AG20443 (cell line): ENCODE data around the gene CRX.
"Not testable (repeated sequence)": the region's sequence is repeated elsewhere in the genome, so short reads cannot be mapped to it uniquely, and the experiment has no call there.

Source experiments
- DNase-seq: peaks from one replicate; pipeline ENCODE4 v3.0.0; 2012; ENCODE audit warnings: low spot score, mixed read lengths

Gene CRX

DNA sequence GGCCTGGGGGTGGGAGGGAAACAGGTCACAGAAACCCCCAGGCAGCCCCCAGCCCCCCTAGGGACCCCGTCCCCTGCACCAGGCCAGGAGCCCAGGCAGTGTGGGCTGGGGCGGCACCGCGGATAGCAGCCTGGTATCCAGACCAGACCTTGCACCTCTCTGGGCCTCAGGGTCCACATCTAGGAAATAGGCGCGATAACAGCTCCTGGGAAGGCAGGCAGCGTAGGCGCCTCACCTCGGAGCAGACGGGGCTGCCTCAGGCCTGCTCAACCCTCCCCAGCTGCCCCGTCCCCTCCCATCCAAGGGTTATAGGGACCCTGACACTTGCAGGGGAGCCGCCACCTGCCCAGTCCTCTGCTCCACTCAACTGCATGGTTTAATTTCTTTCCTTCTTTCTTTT lies 18.1 kb upstream of the CRX start:
- not testable (repeated sequence) for DNase-seq

- not testable (repeated sequence) for DNase-seq
Observed at GRCh38 chr19:47804451-47804850, 17.3 kb upstream of the CRX start, which contains the start of gene TPRX1. TPRX1 (minus strand) TSS chr19:47804551; CDS start chr19:47804539, 12 bp downstream.

GRCh38 chr19:47805313-47805712 lies 16.4 kb upstream of the CRX start:
- DNase-seq = no peak

DNA sequence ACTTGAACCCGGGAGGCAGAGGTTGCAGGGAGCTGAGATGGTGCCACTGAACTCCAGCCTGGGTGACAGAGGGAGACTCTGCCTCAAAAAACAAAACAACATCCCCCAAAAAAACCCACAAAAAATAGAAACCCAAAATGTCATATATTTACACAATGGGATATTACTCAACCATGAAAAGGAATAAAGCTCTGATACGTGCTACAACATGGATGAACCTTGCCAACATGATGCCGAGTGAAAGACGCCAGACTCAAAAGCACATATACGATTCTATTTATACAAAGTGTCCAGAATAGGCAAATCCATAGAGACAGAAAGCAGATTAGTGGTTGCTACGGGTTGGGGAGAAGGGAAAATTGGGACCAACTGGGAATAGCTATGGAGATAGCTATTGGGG lies 15.3 kb upstream of the CRX start:
- DNase-seq = no peak

DNA sequence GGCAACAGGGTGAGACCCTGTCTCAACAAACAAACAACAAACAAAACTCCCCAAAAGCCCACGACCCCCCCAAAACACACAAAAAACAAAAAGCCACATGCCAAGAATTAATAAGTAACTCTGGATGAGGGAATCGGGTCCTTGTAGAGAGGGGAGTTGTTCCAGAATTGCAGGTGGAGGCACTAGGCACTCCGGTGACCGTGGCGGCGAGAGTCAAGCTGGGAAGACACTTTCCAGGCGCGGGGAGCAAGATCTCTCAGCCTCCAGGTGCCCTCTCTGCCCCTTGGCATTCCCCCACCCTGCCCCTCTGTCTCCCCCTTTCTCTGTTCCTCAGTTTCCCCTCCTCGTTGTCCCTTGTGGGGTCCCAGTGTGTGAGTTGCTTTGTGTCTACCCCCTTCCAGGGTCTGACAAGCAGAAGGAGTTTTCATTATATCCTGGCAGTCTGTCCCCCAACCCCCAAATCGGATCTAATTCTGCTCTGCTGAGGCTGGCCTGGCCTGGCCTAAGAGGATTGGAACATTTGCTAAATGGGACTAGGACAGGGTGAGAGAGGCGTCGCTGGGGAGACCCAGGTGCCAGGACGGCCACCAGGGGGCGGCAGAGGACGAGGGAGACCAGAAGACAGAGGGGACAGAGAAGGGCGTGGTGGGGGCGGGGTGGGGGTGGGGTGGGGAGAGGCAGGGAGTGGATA lies 8.3 kb upstream of the CRX start:
- DNase-seq = peak; percentile 84

GRCh38 chr19:47813995-47814328 lies 7.8 kb upstream of the CRX start:
- DNase-seq = no peak

DNA sequence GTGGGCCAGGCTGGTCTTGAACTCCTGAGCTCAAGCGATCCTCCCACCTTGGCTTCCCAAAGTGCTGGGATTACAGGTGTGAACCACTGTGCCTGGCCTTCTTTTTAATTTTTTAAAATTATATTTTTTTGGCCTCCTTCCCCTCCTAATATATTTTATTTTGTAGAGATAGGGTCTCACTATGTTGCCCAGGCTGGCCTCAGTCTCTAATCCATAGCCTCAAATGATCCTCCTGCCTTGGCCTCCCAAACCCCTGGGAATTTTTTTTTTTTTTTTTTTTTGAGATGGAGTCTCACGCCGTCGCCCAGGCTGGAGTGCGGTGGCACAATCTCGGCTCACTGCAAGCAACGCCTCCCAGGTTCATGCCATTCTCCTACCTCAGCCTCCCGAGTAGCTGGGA lies 5.5 kb upstream of the CRX start:
- DNase-seq = not testable (repeated sequence)

- DNase-seq = not testable (repeated sequence)
Observed at GRCh38 chr19:47818221-47818620, 3.5 kb upstream of the CRX start.

DNA sequence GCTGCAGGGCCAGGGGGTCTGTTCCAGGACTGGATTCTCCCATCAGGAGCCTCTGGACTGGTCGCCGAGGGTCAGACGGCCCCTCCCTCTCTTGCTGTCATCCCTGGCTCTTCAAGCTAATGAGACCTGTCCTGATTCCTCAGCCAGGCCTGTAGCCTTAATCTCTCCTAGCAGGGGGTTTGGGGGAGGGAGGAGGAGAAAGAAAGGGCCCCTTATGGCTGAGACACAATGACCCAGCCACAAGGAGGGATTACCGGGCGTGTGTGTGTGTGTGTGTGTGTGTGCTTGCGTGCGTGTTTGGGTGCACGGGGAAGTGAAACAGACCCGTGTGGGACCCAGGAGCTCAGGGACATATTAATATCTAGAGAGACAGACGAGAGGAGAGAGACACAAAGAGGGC lies 1.9 kb upstream of the CRX start:
- DNase-seq = no peak

- no peak for DNase-seq
Observed at GRCh38 chr19:47820410-47820809, 1.3 kb upstream of the CRX start.

DNA sequence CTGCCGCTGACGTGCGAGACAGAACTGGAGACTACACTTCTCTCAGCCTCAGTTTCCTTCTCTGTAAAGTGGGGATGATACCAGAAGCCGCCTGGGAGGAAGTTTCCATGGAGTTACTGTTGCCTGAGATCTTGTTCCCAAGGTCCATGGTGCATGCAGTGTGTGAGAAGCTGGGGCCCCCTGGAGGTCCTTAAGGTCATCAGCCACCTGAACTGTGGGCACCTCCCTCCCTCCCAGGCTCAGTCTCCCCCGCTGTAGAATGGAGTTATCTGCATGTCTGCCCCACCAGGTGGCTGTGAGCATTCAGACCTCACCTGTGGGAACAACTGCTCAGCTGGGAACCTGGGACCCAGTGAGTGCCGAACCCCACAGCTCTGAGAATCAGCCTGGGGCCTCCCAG lies 2.7 kb downstream of the CRX start:
- DNase-seq = no peak

DNA sequence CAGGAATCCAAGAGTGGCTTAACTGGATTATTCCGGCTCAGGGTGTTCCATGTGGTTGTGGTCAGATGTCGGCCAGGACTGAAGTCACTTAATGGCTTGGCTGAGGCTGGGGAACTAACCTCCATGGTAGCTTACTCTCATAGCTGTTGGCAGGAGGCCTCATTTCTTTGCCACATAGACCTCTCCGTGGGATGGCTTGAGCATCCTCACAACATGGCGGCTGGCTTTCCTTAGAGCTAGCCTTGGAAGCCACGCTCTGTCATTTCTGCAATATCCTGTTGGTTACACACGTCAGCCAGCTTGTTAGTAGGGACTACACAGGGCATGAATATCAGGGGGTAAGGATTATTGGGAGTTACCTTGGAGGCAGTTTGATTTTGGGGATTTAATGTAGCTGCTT lies 5.1 kb downstream of the CRX start:
- no peak for DNase-seq

GRCh38 chr19:47832723-47833122 lies 11.0 kb downstream of the CRX start:
- DNase-seq = no peak

- DNase-seq = no peak
Observed at GRCh38 chr19:47836038-47836437, 14.3 kb downstream of the CRX start.

DNA sequence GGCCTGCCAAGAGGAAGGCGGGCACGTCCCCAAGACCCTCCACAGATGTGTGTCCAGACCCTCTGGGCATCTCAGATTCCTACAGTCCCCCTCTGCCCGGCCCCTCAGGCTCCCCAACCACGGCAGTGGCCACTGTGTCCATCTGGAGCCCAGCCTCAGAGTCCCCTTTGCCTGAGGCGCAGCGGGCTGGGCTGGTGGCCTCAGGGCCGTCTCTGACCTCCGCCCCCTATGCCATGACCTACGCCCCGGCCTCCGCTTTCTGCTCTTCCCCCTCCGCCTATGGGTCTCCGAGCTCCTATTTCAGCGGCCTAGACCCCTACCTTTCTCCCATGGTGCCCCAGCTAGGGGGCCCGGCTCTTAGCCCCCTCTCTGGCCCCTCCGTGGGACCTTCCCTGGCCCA lies 17.7 kb downstream of the CRX start:
- DNase-seq = no peak

DNA sequence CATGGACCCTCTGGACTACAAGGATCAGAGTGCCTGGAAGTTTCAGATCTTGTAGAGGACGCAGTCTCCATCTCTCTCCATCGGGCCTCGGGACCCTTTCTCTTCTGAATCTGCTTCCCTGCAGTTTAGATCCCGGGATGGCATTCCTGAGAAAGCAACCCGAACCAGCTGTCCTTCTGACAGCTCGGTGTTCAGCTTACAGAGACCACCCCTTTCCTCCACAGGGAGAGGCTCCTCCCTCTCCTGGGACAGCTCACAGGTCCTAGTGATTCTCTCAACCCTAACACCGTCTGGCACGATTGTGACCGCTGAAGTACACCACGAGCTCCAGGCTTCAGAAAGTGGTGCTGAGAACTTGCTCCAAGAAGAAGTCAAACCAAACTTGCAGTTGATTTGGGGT lies 18.2 kb downstream of the CRX start:
- no peak for DNase-seq

GRCh38 chr19:47842941-47843340 lies 21.2 kb downstream of the CRX start:
- DNase-seq = no peak

- no peak for DNase-seq
Observed at GRCh38 chr19:47848425-47848822, 26.7 kb downstream of the CRX start.

DNA sequence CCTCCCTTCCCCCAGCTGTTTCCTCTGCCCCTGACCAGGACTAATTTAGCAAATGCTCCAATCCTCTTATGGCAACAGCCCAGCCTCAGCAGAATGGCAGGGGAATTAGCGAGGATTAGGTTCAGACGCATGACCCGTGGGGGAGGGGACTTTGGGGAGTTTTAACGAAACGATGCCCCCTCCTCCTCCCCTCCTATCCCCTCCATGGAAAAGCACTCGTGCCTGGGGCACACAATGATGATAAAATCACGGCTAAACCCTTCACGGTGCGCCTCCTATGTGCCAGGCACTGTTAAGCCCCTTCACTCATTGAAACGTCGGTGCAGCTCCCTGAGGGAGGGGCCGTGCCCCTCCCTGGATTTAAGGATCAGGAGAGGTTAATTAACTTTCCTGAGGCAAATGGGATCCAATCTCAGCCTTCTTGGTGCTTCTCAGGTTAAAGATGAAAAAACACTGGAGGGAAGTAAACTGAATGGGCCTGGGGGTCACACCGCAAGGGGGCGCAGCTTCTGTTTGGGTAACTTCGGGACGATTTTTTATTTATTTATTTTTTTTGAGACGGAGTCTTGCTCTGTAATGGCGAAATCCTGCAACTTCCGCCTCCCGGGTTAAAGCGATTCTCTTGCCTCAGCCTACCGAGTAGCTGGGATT lies 27.2 kb downstream of the CRX start:
- DNase-seq = no peak

DNA sequence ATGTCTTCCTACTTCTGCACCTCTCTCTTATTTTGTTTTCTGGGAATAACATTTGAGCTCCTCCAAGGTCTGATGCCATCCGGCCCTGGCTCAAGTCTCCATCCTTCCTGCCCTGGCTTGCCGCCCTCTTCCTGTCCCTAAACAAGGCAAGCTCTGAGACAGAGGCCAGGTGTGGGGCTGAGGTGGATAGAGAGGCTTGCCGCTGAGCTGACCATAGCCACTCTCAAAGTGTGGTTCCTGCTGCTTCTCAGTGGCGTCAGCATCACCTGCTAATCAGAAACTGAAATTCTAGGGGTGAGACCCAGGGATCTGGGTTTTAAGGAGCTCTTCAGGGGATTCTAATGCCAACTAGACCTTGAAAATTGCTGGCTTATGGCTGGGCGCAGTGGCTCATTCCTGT lies 31.3 kb downstream of the CRX start:
- DNase-seq = no peak

GRCh38 chr19:47854459-47854858 lies 32.7 kb downstream of the CRX start:
- DNase-seq = no peak

GRCh38 chr19:47858231-47858630 lies 36.5 kb downstream of the CRX start:
- not testable (repeated sequence) for DNase-seq

DNA sequence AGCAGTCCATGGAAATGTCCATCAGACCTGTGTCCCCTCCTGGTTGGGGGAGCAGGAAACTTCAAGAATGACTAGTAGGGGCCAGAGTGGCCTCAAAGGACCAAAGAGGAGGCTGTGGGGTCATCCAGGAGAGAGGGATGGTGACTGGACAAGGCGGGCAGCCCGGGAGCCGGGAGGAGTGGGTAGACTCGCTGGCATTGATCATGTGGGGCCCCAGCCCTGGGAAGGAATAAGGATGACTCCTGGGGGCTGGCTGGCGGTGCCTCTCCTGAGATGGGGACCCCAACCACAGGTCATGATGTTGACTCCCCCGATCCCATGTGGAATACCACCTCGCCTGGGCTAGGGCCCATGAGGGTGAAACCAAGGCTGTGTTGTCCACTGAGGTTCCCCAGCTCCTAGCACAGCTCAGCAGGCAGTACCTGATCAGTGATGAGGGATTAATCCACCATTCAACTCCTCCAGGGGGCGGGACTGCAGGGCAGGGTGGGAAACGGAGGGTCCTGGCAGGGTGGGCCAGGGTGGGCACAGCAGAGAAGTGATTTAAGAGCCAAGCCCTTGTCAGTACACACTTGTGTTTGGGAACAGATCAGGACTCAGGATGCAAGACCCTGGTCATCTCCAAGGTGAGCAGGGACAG lies 37.0 kb downstream of the CRX start, which contains the start of gene TPRX2:
Gene TPRX2, plus strand, starts transcription at position 590 of the 640 bp plus-strand sequence. Its CDS starts 12 bp downstream, at position 602.
- not testable (repeated sequence) for DNase-seq
